ENCODE results near the gene TINCR.
"Not testable (repeated sequence)": the region's sequence is repeated elsewhere in the genome, so short reads cannot be mapped to it uniquely, and the experiment has no call there.

TINCR gene

GRCh38 chr19:5567360-5567969 is at the start of gene TINCR:
TINCR (minus strand) TSS chr19:5567953.
- no peak for ATAC-seq

- no peak for ATAC-seq
Measured at GRCh38 chr19:5617080-5617479, 49.3 kb upstream of the TINCR start.

GRCh38 chr19:5615756-5616327 is 48.1 kb upstream of the TINCR start:
- no peak for ATAC-seq

- no peak for ATAC-seq
Measured at GRCh38 chr19:5612891-5613865, 45.4 kb upstream of the TINCR start.

- ATAC-seq, result no peak
Measured at GRCh38 chr19:5609881-5610448, 42.2 kb upstream of the TINCR start.

DNA sequence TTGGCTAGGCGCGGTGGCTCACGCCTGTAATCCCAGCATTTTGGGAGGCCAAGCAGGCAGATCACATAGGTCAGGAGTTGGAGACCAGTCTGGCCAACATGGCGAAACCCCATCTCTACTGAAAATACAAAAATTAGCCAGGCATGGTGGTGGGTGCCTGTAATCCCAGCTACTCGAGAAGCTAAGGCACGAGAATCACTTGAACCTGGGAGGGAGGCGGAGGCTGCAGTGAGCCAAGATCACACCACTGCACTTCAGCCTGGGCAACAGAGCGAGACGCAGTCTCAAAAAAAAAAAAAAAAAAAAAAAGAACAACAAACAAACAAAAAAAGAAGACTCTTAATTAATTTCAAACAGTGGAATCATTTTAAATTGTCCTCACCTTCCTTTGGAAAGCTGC is 41.0 kb upstream of the TINCR start:
- not testable (repeated sequence) for ATAC-seq

GRCh38 chr19:5608291-5608690 is 40.5 kb upstream of the TINCR start:
- no peak for ATAC-seq

- ATAC-seq, result no peak
Measured at GRCh38 chr19:5607318-5608275, 39.8 kb upstream of the TINCR start.

- ATAC-seq, result no peak
Measured at GRCh38 chr19:5605362-5605761, 37.6 kb upstream of the TINCR start.

DNA sequence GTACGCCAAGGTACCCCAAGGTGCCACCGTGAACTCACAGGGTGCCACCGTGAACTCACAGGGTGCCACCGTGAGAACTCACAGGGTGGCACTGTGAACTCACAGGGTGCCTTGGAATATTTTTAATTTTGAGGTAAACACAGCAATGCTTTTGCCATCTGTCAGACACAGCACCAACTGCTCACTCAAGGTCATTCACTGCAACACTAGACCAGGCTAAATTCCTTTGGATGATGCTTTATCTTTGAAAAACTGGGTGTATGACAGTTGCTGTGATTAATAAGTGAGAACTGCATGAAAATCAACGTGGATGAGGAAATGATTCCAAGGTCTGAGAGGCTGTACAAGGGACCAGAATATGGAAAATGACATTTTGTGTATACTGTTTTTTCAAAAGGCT is 35.9 kb upstream of the TINCR start:
- no peak for ATAC-seq

DNA sequence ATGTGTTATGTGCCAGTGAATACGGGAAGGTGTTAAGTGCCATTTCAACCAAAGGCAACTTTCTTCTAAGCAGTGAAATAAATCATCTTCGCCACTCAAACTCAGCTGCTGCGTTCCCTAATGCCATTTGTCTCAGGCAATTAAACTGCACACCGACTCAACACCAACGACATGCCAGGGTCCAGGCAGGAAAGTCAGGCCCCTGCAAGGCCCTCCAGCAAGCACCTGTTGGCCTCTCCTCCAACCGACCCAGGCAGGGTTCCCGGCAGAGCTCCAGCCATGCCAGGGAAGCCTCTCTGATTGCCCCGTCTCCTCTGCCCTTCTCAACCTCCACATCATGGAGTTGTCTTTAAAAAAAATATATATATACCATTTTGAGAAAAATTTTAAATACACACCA is 33.0 kb upstream of the TINCR start:
- ATAC-seq, result no peak

GRCh38 chr19:5595745-5596144 is 28.0 kb upstream of the TINCR start:
- ATAC-seq, result no peak

DNA sequence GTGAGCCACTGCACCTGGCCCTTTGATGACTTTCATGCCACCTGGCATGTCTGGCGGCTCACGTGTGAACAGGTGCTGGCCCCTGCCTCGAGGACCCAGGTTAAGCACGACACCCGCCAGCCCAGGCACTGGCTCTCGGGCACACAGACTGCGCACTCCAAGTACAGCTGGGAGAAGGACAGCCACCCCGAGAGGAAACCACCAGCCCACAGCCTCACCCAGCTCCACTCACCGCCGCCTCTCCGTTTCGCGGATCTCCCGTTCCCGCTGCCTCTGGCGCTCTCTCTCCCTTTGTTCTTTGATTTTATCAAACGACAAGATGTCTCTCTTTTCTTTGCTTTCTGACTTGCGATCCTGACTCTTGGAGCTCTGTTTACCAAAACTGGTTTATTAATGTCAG is 27.4 kb upstream of the TINCR start:
- ATAC-seq, result no peak

DNA sequence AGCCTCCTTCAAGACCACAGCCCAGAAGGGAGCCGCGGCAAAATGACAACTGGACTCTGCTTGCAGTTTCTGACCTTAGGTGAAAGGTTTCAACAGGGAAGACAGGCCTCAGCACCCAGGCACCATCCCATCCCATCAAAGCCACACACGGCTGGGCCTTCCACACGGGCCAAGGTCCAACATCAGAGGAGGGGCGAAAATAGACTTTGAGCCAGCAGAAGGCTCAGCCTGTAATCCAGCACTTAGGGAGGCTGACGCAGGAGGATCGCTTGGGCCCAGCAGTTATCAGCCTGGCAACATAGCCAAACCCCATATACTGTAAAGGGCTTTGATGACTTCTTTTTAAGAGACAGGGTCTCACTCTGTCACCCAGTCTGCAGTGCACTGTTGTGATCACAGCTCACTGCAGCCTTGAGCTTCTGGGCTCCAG is 26.8 kb upstream of the TINCR start:
- ATAC-seq, result no peak

DNA sequence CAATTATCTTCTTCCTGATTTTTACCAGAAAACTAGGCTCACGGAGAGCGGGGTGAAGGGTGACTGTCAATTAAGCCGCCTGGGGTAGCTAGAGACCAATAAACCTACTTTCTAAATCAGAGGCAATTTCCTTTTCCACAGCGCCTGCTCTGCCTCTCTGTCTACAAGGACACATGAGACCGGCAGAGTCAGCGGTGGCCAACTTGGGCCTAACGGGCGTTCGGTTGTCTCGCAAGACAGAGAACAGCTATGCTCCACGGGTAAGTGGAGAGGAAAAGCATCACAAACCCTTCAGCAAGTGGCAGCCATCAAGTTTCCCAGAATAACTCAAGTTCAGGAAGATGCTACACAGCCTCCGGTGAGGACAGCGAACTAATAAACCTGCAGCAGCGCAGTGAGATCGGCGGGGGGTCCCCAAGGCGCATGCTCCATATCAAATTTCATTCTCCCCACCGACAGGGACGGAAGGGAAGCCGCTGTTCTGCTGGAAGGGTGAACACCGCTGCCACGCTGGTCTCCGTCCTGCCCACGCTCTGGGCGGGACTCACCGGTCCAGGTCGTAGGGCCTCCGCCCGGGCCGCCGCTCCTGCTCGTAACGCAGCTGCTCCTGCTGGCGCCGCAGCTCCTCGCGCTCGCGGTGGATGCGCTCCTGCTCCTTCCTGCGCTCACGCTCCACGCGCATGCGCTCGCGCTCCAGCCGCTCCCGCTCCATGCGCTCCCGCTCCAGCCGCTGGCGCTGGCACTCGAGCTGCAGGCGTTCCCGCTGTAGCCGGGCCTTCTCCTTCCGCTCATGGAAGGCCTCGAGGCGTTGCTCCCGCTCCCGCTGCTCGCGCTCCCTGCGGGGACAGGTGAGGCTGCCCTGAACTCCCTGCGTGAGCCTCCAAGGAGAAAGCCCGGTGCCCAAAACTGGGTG is 25.8 kb upstream of the TINCR start:
- ATAC-seq, result no peak

DNA sequence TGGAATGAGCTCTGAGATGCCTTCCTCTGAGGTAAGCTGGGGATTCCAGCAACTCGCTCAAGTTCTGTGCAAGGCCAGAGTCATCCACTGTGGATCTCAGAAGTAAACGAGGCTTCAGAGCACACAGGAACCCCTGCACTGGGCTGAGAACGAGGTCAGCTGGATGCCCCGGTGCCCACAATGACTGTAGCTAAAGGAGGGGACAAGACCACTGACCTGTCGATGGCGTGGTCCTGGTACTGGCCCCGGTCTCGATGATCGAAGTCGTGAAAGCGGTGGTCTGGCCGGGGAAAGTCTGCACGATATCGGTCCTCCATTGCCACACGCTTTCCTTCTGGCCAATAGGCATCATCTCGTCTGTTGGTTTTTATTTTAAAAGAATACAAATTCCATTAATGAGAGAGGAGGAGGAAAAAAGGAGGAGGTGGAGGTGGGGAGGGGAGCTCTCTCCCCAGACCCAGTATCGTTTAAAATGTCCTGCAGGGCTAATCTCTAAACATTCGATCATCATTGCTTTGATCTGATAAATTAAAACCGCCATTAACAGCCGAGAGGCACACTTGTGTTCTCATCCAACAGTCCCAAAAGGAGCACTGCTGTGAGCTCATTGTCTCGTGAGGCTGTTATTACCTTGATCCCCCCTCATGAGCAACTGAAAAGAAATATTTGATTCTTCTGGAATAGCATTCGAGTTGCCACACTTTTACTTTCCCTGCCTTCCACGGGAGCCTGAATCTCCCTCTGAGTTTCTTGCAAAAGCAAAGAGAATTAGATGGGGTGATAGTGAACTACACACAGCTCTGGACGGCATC is 25.0 kb upstream of the TINCR start:
- no peak for ATAC-seq

- no peak for ATAC-seq
Measured at GRCh38 chr19:5591476-5591875, 23.7 kb upstream of the TINCR start.

DNA sequence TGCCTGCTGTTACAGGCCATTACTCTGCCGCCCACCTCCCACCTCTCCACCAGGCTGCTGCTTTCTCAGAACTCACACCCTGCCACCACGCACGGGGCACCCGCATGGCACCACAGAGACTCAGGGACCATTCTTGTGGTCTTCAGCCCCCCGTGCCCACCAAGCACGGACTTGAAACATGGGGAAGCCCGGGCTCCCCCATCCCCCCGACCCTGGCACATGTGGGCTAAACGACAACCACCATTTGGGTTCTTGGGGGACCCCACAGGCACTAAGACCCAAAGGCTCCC is 23.1 kb upstream of the TINCR start:
- ATAC-seq, result no peak

DNA sequence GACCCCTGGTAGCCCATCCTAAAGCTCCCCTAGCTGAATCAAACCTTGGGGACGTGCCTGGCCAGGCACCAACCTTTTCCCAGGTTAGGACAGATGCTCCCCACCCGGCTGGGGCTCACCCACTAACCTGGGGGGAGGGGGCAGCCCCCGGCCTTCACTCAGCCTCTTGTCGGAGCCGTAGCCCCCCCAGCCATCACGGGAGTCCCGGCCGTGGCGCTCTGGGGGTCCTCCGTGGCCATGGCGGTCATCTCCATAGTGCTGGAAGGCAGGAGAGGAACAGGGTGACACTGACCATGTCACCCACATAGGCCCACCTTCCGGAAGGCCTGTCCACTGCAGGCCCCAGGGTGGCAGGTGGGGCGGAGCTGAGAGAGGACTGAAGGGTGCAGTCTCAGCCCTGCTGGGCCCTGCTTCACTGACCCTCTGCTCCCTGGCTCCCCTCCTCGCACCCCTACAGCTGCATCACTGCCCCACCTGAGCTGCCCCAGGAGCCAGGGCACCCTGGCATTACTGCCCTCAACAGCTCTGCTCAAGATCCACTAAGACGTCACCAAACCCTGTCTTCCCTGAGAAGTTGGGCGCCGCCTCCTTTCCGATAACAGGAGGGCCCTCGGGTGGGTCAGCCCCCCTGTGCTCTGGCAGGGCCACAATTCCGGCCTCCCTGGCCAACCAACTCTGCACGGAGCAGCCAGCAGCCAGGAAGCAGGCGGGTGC is 22.6 kb upstream of the TINCR start:
- ATAC-seq, result no peak

All from activated CD4-positive, CD25-positive, alpha-beta regulatory T cell treated with anti-CD3 and anti-CD28 coated beads, Interleukin-2, amount 50 U/mL, for 24 hours (primary cell).